Cardiac fibroblast (primary cell): ENCODE results near the gene SEPTIN3.
A peak's percentile ranks its signal among the peaks of the same experiment; 100 is the strongest.
"Not testable (repeated sequence)": the region's sequence is repeated elsewhere in the genome, so short reads cannot be mapped to it uniquely, and the experiment has no call there.

Experiments used
- DNase-seq, 2 donors: peaks; one replicate each; pipeline versions ENCODE4 v3.0.0 to v3.0.0-alpha.2; 2010; ENCODE audit warnings: low read depth in 2 of 2
- H3K4me3 ChIP-seq, 2 donors: replicated peaks in 1 of 2; 1 replicate in 1 of 2; 2 replicates in 1 of 2; pipeline ENCODE4 v1.5.1; 2011; ENCODE audit warnings: low read depth in 2 of 2, low read length in 2 of 2, mild to moderate bottlenecking in 2 of 2, moderate library complexity in 1 of 2
- CTCF ChIP-seq: IDR thresholded peaks from one replicate; pipeline ENCODE4 v1.5.1; 2011; ENCODE audit warnings: low read depth, mild to moderate bottlenecking, low read length, inconsistent platforms

The SEPTIN3 gene

GRCh38 chr22:41943661-41944209 is 25.5 kb upstream of the SEPTIN3 start:
- TF ChIP-seq CTCF: no peak
- peak in 1 of 2 donors; percentile 44 for DNase-seq
- no peak overlapping the region for H3K4me3 ChIP-seq

GRCh38 chr22:41946629-41947423 is 22.4 kb upstream of the SEPTIN3 start, which contains the start of gene CENPM:
Gene CENPM, minus strand, starts transcription at chr22:41947152. Its CDS starts 76 bp downstream, at chr22:41947076.
- peak; percentile 93 to 95 for DNase-seq
- peak within 1 kb of the TSS; percentile 84 to 86 for H3K4me3 ChIP-seq
- no peak for TF ChIP-seq CTCF

- no peak for DNase-seq
- peak overlapping the region in 1 of 2 donors; percentile 84 for H3K4me3 ChIP-seq
- TF ChIP-seq CTCF: no peak
These were observed 21.7 kb upstream of the SEPTIN3 start for GRCh38 chr22:41947424-41948080.

GRCh38 chr22:41948142-41948541 is 21.1 kb upstream of the SEPTIN3 start:
- no peak overlapping the region for H3K4me3 ChIP-seq
- TF ChIP-seq CTCF: no peak
- no peak for DNase-seq

- not testable (repeated sequence) for DNase-seq
These were observed 20.3 kb upstream of the SEPTIN3 start for GRCh38 chr22:41948928-41949296.

GRCh38 chr22:41949297-41949965 is 19.8 kb upstream of the SEPTIN3 start:
- DNase-seq: no peak
- no peak for TF ChIP-seq CTCF
- no peak overlapping the region for H3K4me3 ChIP-seq

More at GRCh38 chr22:41948928-41949296, 20.3 kb upstream of the SEPTIN3 start:
- not testable (repeated sequence) for H3K4me3 ChIP-seq
